ENCODE measurements around the gene ARHGAP15.

ARHGAP15 gene

DNA sequence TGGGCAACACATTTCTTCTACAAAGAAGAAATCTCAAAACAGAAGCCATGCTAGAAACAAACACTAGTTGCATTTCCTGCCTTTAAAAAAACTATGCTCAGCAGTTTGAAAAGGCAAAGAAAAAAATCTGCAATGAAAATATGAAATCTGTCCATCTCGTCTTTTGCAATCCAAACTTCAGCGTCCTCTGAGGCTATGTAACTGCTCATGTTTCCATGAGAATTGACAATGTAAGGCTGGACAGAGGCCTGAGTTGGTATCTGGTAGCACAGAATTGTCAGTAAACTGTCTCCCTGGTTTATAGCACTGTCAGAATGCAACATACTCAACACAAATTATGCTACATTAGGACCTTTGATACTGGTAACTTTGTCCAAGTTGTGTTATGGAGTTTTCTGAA, 429.9 kb downstream of the ARHGAP15 start:
- DNase-seq (ENCODE audit: low spot score in 2 of 2): no peak
- no peaks in the 10 kb centered on the region for H3K27me3 Mint-ChIP-seq
- peaks cover 43% of the 10 kb centered on the region for H3K36me3 Mint-ChIP-seq
- no peak overlapping the region for H3K4me3 Mint-ChIP-seq
- H3K9me3 Mint-ChIP-seq: no peaks in the 10 kb centered on the region
- H3K27ac Mint-ChIP-seq: no peak overlapping the region
- H3K4me1 Mint-ChIP-seq: peaks cover 7% of the 10 kb centered on the region
- no peak for ATAC-seq (ENCODE audit: low read depth)

DNA sequence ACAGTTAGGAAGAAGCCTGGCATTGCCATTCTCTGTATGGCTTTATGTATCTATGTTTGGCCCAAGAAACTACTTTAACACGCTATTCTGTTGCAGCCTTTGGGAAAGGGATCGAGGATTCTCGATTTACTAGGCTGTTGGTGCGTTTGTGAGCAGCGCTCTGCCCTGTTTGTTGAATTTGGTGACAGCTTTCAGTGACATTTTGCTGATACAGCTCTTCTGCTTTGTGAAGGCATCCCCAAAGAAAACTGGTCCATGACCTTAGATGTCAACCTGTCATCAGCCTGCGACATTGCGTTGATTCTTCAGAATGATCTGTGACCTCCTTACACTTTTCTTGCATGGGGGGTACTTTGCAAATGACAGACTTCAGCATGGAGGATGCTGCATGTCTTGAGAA, 431.5 kb downstream of the ARHGAP15 start:
- peaks cover 7% of the 10 kb centered on the region for H3K4me1 Mint-ChIP-seq

DNA sequence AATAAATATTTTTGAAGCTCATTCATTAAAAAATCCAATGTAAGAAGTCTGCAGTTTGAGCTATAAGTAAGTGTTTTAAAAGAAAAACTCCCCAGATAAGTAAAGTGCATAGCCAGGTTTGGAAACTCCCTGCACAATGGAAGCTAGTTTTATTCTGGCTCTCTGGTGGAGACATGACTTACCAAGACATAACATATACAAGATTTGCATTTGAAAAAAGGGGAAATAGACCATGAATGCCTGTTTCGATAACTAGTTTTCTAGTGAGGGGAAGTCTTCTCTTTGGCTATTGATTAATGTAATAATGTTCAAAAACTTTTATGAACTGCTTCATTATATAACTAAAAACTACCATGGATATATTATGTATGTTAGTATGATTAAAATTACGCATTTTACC, 435.2 kb downstream of the ARHGAP15 start:
- DNase-seq (ENCODE audit: low spot score in 2 of 2) (peak in 1 of 2 donors; percentile 2), ATAC-seq (ENCODE audit: low read depth) (peak; percentile 87)
- Mint-ChIP-seq H3K4me3 (no peak overlapping the region), H3K9me3 (peaks cover 4% of the 10 kb centered on the region), H3K4me1 (peaks cover 10% of the 10 kb centered on the region), H3K27ac (peak overlapping the region; percentile 84), H3K27me3 (no peaks in the 10 kb centered on the region), H3K36me3 (peaks cover 48% of the 10 kb centered on the region)

More for the DNA sequence above, 431.5 kb downstream of the ARHGAP15 start:
- H3K27me3 Mint-ChIP-seq: no peaks in the 10 kb centered on the region
- H3K9me3 Mint-ChIP-seq: no peaks in the 10 kb centered on the region
- DNase-seq (ENCODE audit: low spot score in 2 of 2) (no peak), ATAC-seq (ENCODE audit: low read depth) (no peak)
- peaks cover 44% of the 10 kb centered on the region for H3K36me3 Mint-ChIP-seq
- H3K27ac Mint-ChIP-seq: peak overlapping the region; percentile 55
- no peak overlapping the region for H3K4me3 Mint-ChIP-seq

DNA sequence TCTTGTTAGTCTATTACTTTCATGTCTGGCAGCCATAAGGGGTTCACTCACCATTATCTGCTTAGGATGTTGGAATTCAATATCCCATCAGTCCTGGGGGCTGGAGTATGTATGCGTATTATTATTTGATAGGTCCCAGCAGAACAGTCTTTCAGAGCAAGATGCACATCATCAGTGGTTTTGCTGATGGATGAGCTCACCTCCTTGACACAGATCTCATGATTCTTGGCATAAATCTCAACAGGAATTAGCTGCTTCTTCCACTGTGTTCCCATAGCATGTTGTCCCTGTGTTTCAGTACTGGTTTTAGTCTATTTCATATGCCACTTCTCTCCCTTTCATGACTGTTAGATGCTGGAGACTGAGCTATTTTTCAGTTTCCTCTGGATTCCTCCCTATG, 442.5 kb downstream of the ARHGAP15 start:
- no peak overlapping the region for H3K4me3 Mint-ChIP-seq
- H3K36me3 Mint-ChIP-seq: peaks cover 35% of the 10 kb centered on the region
- H3K27me3 Mint-ChIP-seq: no peaks in the 10 kb centered on the region
- DNase-seq (ENCODE audit: low spot score in 2 of 2) (no peak), ATAC-seq (ENCODE audit: low read depth) (no peak)
- no peak overlapping the region for H3K27ac Mint-ChIP-seq
- peaks cover 10% of the 10 kb centered on the region for H3K4me1 Mint-ChIP-seq
- H3K9me3 Mint-ChIP-seq: peaks cover 1% of the 10 kb centered on the region

DNA sequence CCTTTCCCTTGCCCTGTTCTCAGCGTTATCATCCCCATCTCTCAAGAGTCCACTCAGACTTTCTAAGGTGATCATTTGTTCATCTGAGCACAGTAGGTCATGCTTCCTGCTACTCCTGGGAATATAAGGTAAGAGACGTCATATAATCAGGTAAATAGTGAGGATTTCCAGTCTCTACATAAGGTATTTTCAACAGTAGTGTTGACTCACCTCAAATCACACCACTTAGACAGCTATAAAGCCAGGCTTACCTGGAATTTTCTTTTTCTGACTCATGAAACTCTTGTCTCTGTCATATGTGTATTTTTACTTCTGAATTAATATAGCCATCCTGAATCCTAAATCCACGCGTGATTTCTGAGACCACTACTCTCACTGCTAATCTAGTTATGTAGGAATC, 443.2 kb downstream of the ARHGAP15 start:
- H3K4me1 Mint-ChIP-seq: peaks cover 10% of the 10 kb centered on the region
- H3K4me3 Mint-ChIP-seq: no peak overlapping the region
- no peak for ATAC-seq (ENCODE audit: low read depth)
- H3K27ac Mint-ChIP-seq: no peak overlapping the region
- H3K27me3 Mint-ChIP-seq: no peaks in the 10 kb centered on the region
- DNase-seq (ENCODE audit: low spot score in 2 of 2): no peak
- H3K9me3 Mint-ChIP-seq: no peaks in the 10 kb centered on the region
- H3K36me3 Mint-ChIP-seq: peaks cover 30% of the 10 kb centered on the region

DNA sequence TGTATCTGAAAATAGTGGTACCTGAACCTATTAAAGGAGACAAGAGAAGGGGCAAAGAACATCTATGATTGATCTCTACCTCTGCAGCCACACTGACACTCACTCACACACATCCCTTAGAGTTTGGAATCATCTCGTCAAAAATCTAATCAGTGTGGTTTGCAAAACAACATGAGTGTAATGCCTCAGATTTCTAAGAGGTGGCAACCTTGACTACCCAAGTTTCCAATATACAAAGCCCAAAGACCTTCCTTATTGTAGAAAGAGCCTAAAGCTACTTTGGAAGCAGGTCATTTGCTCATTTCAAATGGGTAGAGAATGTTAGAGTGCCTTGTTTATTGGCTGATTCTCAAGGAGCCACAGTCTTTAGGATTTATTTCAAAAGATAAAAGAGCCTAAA, 444.9 kb downstream of the ARHGAP15 start:
- H3K27me3 Mint-ChIP-seq: no peaks in the 10 kb centered on the region
- no peaks in the 10 kb centered on the region for H3K9me3 Mint-ChIP-seq
- peaks cover 10% of the 10 kb centered on the region for H3K4me1 Mint-ChIP-seq
- DNase-seq (ENCODE audit: low spot score in 2 of 2): no peak
- no peak for ATAC-seq (ENCODE audit: low read depth)
- peak overlapping the region; percentile 21 for H3K27ac Mint-ChIP-seq
- H3K36me3 Mint-ChIP-seq: peaks cover 25% of the 10 kb centered on the region
- H3K4me3 Mint-ChIP-seq: no peak overlapping the region

DNA sequence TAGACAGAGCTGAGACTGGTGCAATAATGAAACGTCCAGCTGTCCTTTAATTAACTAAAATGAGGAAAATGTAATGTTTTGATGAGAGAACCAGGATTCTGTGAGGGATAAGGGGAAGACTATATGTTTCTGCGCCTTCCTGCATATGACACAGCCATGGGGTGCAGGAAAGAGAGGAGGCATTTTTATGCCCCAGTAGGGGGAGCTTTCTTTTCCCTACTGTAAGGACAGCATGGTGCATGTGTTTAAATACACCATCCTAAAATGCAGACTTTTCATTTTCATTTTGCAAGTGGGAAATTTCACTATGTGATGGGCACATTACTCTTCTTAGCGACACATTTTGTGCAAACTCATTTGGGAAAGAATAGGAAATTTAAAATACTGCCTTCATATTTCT, 446.1 kb downstream of the ARHGAP15 start:
- Mint-ChIP-seq H3K36me3 (peaks cover 21% of the 10 kb centered on the region), H3K9me3 (no peaks in the 10 kb centered on the region), H3K27me3 (no peaks in the 10 kb centered on the region), H3K4me1 (peaks cover 7% of the 10 kb centered on the region), H3K27ac (no peak overlapping the region), H3K4me3 (no peak overlapping the region)
- ATAC-seq (ENCODE audit: low read depth) (no peak), DNase-seq (ENCODE audit: low spot score in 2 of 2) (no peak)

DNA sequence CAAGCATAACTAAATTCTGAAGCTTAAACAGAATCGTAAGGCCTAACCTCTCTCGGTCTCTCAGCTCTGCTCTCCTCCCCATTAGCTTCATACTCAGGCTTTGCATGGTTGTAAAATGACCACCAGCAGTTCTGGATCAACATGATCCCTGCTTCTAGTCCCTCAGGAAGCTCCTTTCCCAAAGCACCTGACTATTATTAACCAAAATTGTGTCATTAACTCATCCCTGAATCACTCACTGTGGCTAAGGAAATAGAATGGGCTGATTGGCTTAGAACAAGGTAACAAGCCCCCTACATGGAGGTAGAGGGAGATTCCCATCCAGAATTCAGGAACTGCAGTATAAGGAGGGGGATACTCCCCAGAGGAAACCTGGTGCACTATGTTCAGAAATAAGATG, 448.3 kb downstream of the ARHGAP15 start:
- DNase-seq (ENCODE audit: low spot score in 2 of 2) (no peak), ATAC-seq (ENCODE audit: low read depth) (no peak)
- H3K9me3 Mint-ChIP-seq: no peaks in the 10 kb centered on the region
- H3K36me3 Mint-ChIP-seq: peaks cover 22% of the 10 kb centered on the region
- H3K4me3 Mint-ChIP-seq: no peak overlapping the region
- no peaks in the 10 kb centered on the region for H3K27me3 Mint-ChIP-seq
- H3K4me1 Mint-ChIP-seq: peaks cover 4% of the 10 kb centered on the region
- H3K27ac Mint-ChIP-seq: no peak overlapping the region

DNA sequence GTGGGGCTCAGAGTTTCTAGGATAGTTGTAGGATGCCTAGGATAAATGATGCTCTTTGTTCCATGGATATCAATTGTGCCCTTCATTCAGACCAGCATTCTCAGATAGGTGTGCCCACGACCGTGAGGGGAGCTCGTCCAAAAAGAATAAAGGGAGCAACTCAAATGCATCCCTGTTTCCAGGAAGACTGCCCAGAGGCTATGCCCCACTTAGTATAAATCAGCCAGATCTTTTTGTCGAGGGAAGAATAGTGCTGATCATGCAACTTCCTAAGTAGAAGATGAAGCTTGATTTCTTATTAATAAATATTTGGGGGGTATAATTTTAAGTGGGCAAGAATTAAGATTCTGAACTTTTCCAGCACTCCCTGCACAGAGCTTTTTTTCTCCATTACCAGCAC, 450.2 kb downstream of the ARHGAP15 start:
- DNase-seq (ENCODE audit: low spot score in 2 of 2) (no peak), ATAC-seq (ENCODE audit: low read depth) (no peak)
- no peak overlapping the region for H3K4me3 Mint-ChIP-seq
- H3K36me3 Mint-ChIP-seq: peaks cover 32% of the 10 kb centered on the region
- no peaks in the 10 kb centered on the region for H3K27me3 Mint-ChIP-seq
- peaks cover 4% of the 10 kb centered on the region for H3K4me1 Mint-ChIP-seq
- H3K27ac Mint-ChIP-seq: no peak overlapping the region
- H3K9me3 Mint-ChIP-seq: peaks cover 3% of the 10 kb centered on the region

DNA sequence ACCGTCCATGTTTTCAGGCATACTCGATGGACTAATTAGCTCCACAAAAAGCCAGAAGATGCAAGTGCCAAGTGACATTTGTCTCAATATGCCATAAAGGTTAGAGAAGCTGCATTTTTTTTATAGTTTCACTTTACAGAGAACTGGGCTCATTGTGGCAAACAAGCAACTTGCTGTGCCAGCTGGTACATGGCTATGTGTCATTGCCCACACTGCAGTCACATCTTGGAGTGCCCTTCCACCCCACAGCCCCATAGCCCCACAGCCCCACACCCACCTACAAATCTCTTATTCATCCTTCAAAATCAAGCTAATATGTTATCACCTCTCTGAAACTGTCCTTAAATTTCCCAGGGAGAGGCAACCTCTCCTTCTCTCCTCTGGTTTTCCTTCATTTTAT, 451.9 kb downstream of the ARHGAP15 start:
- DNase-seq (ENCODE audit: low spot score in 2 of 2): no peak
- peaks cover 3% of the 10 kb centered on the region for H3K4me1 Mint-ChIP-seq
- H3K4me3 Mint-ChIP-seq: no peak overlapping the region
- no peaks in the 10 kb centered on the region for H3K27me3 Mint-ChIP-seq
- no peak for ATAC-seq (ENCODE audit: low read depth)
- peaks cover 31% of the 10 kb centered on the region for H3K36me3 Mint-ChIP-seq
- no peak overlapping the region for H3K27ac Mint-ChIP-seq
- peaks cover 3% of the 10 kb centered on the region for H3K9me3 Mint-ChIP-seq

DNA sequence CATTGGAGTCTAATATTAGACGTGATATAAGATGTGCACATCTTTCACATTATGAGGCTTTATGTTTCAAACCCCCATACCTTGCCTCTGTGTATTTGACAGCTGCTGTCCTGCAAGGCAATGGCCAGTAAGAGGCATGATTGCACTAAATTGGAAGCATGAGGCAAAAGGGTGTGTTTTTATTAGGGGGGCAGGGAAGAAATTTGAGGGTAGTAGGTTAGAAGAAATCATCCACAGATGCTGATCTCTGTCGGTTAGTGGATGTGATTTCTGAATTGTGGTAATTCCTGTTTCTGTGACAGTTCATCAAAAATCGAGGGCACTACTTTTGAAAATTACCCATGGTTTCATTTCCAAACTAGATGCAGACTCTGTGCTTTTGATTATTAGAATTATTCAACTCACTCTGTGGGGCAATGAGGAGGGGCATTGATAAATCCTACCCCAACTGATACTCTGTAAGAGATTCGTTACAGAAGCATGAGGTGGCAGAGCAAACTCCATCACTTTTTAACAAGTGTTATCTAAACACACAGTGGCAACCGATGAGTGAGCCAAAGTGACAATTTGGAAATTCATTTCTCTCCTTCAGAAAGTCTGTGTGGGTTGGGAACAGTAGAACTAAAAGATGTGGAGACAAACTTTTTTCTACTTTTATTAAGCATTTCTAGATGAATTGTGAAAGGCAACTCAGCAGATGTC, 453.0 kb downstream of the ARHGAP15 start:
- no peak overlapping the region for H3K27ac Mint-ChIP-seq
- DNase-seq (ENCODE audit: low spot score in 2 of 2): no peak

DNA sequence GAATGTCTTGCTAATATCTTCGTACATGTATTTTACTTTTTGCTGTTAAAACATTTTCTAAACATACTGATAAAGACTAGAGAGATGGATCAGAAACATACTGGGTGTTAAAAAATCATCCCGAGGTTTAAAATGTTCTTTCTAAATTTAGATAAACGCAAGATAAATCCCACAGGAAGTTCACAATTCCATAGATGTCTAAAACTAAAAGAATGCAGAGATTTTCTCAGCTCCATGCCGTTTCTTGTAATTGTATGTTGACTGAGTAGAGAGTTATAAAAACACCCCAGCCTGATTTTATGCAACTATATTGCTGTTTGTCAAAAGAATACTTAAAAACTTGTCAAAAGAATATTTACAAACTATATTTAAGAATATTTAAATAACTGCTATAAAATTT, 455.7 kb downstream of the ARHGAP15 start:
- H3K27me3 Mint-ChIP-seq: no peaks in the 10 kb centered on the region
- H3K4me3 Mint-ChIP-seq: no peak overlapping the region
- ATAC-seq (ENCODE audit: low read depth) (no peak), DNase-seq (ENCODE audit: low spot score in 2 of 2) (no peak)
- peaks cover 17% of the 10 kb centered on the region for H3K4me1 Mint-ChIP-seq
- peaks cover 8% of the 10 kb centered on the region for H3K9me3 Mint-ChIP-seq
- H3K36me3 Mint-ChIP-seq: peaks cover 47% of the 10 kb centered on the region
- H3K27ac Mint-ChIP-seq: no peak overlapping the region

More for the DNA sequence above, 453.0 kb downstream of the ARHGAP15 start:
- peaks cover 8% of the 10 kb centered on the region for H3K4me1 Mint-ChIP-seq
- ATAC-seq (ENCODE audit: low read depth): no peak
- H3K4me3 Mint-ChIP-seq: no peak overlapping the region
- peaks cover 7% of the 10 kb centered on the region for H3K9me3 Mint-ChIP-seq
- peaks cover 38% of the 10 kb centered on the region for H3K36me3 Mint-ChIP-seq
- no peaks in the 10 kb centered on the region for H3K27me3 Mint-ChIP-seq

DNA sequence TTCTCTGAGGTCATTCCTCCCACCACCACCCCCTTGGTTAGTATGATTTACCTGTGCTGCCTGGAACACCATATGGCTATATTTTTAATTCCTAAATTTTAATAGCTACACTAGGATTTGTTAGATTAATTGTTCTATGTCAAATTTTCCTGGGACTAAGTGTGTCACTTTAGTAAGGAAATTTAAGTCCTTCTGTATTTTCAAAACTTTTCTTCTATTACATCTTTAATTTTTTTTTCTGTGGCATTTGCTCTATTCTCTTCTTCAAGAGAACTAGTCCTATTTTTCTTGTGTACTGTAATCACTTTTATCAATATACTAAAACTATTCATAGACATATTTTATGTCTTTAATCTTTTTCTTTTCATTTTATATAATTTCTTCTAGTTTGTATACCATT, 456.9 kb downstream of the ARHGAP15 start:
- Mint-ChIP-seq H3K27me3 (no peaks in the 10 kb centered on the region), H3K27ac (no peak overlapping the region), H3K4me1 (peaks cover 17% of the 10 kb centered on the region), H3K4me3 (no peak overlapping the region), H3K9me3 (peaks cover 8% of the 10 kb centered on the region), H3K36me3 (peaks cover 50% of the 10 kb centered on the region)
- no peak for DNase-seq (ENCODE audit: low spot score in 2 of 2)
- ATAC-seq (ENCODE audit: low read depth): no peak

DNA sequence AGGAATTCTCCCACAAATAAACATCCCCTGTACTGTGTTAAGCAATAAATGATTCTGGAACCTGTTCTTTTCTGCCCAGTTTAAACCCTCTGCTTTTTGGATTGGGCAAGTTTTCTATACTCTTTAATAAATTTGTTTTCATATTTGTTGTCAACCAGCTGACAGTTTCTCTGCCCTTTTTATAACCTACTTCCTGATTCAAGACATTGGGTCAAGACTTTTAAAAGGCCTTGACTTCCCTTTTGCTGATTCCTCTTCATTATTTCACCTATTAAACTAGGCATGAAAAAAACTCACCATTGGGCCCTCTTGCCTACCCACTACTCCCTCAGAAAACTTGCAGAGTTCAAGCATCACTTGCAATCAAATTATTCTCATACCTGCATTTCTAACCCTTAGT, 459.5 kb downstream of the ARHGAP15 start:
- Mint-ChIP-seq H3K27ac (no peak overlapping the region), H3K27me3 (no peaks in the 10 kb centered on the region), H3K36me3 (peaks cover 37% of the 10 kb centered on the region), H3K4me3 (no peak overlapping the region), H3K4me1 (peaks cover 14% of the 10 kb centered on the region), H3K9me3 (peaks cover 5% of the 10 kb centered on the region)
- no peak for ATAC-seq (ENCODE audit: low read depth)
- DNase-seq (ENCODE audit: low spot score in 2 of 2): no peak

DNA sequence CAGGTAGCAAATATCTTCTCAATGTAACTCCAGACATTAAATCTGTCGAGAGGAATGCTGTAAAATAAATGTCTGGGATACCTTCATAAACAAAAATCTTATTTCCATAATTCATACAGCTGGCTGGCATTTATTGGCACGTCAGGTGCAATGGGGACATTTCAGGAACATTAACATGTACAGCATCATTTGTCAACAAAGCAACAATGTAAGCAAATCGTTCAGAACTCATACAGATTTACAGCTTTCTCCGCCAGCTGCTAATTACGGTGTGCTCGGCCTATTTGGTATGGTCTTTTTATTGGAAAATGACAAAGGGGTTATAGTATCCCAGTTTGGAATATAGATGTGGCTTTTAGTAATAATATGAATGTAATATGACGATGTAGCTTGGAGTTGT, 464.9 kb downstream of the ARHGAP15 start:
- H3K36me3 Mint-ChIP-seq: peaks cover 20% of the 10 kb centered on the region
- ATAC-seq (ENCODE audit: low read depth) (no peak), DNase-seq (ENCODE audit: low spot score in 2 of 2) (no peak)
- H3K4me3 Mint-ChIP-seq: no peak overlapping the region
- H3K4me1 Mint-ChIP-seq: peaks cover 2% of the 10 kb centered on the region
- no peaks in the 10 kb centered on the region for H3K9me3 Mint-ChIP-seq
- H3K27ac Mint-ChIP-seq: no peak overlapping the region
- no peaks in the 10 kb centered on the region for H3K27me3 Mint-ChIP-seq
